ENCODE data around the gene SELPLG.

GRCh38 chr12:108676707-108677106 is 43.0 kb upstream of the SELPLG start:
- no peak for TF ChIP-seq POLR2A (IDR thresholded peaks at IDR 0.05; ENCODE audit: low read depth, low read length)
- TF ChIP-seq TAF1 (IDR thresholded peaks at IDR 0.05; ENCODE audit: low read depth, low read length): no peak
- TF ChIP-seq POLR2AphosphoS5 (IDR thresholded peaks at IDR 0.05; ENCODE audit: low read depth, low read length): no peak
- TF ChIP-seq SPI1 (IDR thresholded peaks at IDR 0.05; ENCODE audit: low read depth, low read length): no peak

Data from GM12891 (cell line).